GM19351 (cell line): ENCODE results near the gene ELF4.

ENCODE experiments used
- ATAC-seq: cut with Tn5 transposase; IDR thresholded peaks from one replicate; pipeline ENCODE4 v1.9.1; 2021; ENCODE audit warnings: mild to moderate bottlenecking, moderate library complexity; ENCODE audit not compliant: unreplicated experiment

The ELF4 gene

GRCh38 chrX:130085551-130086446 is 24.5 kb downstream of the ELF4 start:
- ATAC-seq, result no peak

DNA sequence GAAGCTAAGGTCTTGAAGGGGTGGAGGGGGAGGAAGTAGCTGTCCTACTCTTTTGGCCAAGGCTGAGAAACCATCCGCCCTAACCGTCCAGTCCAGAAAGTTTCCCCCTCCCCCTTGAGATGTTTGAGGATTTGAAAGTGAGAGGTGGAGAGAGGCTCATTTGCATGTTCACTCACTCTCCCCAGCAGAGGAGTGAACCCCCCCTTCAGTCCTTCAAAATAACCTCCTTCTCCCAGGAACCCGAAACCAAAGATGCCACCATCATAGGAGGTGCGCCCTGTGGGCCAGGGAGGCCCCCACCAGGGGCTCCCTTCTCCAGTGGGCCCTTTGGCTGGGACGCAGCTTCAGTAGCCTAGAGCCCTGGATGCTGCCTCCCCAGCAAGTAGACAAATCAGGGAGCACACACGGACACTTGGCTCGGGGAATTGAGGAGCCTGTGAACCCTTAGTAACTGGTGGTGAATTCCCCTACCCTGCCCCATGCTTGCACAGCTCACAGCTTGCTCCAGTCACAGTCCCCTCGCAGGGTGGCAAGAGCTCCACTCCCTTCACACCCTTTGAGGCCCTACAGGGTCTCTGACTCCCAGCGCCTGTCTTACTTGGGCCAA is 25.6 kb downstream of the ELF4 start:
- peak; percentile 41 for ATAC-seq

- peak; percentile 31 for ATAC-seq
These were observed 26.5 kb downstream of the ELF4 start for GRCh38 chrX:130083656-130084382.

- no peak for ATAC-seq
These were observed 27.2 kb downstream of the ELF4 start for GRCh38 chrX:130083107-130083490.

- peak; percentile 59 for ATAC-seq
These were observed 27.8 kb downstream of the ELF4 start for GRCh38 chrX:130082244-130083106.

DNA sequence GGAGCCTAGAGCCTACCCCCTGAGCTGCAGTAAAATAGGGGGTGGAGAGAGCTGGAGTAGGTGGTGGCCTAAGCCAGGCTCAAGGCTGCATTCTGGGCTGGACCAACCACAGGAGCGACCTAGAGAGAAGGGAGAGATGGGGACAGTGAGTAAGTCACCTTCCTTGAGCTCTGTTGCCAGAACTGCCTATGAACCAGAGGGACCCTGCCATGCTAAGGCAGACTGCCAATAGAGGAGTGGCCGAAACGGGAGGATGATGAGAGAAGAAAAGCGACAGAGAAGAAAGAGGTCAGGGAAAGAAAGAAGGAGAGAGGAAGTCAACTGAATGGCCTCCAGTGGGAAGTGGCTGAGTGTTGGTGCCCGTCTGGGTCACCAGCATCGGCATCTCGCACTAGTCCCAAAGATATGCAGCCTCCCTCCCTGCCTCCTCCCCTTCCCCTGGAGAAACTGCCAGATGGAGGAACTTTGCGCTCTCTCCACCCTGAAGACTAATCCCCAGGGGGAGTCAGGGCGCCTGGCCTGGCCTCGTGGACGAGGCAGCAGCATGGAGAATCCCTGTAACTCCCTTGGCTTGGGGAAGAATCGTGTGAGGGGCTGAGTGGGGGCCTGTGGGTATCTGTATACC is 28.8 kb downstream of the ELF4 start:
- ATAC-seq, result no peak

- no peak for ATAC-seq
These were observed 29.4 kb downstream of the ELF4 start for GRCh38 chrX:130080791-130081367.

DNA sequence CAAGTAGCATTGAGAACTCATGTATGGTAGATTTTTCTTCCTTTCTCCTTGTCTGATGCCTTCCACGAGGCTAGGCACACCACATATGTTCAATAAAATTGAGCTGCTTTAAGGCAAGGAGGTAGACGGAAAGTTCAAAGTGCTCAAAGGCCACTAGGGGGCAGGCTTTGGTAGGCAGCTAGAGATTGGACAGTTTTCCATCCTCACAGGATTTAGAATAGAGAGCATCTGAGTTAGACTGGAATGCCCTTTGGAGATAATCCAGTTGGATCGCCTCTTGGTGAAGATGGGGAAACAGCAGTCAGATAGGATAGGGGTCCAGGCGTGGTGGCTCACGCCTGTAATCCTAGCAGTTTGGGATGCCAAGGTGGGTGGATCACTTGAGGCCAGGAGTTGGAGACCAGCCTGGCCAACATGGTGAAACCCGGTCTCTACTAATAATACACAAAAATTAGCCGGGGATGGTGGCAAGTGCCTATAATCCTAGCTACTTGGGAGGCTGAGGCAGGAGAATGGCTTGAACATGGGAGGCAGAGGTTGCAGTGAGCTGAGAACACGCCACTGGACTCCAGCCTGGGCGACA is 30.4 kb downstream of the ELF4 start:
- no peak for ATAC-seq

DNA sequence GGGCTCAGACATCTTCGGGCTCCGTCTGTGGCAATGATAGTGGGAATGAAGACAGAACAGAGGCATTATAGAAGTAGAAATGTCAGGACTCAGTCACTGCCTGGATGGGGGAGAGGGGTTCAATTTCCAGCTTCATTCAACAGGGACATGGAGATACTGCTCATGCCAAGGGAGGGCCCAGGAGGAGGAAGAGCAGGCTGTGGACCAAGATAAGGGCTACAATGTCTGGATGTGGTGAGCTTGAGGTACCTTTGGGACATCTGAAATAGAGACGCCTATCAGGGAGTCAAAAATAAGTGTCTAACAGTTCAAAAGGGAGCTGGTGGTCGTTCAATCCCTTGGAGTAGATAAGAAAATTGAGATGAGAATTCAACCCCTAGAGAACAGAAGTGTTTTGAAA is 34.5 kb downstream of the ELF4 start:
- ATAC-seq, result no peak

DNA sequence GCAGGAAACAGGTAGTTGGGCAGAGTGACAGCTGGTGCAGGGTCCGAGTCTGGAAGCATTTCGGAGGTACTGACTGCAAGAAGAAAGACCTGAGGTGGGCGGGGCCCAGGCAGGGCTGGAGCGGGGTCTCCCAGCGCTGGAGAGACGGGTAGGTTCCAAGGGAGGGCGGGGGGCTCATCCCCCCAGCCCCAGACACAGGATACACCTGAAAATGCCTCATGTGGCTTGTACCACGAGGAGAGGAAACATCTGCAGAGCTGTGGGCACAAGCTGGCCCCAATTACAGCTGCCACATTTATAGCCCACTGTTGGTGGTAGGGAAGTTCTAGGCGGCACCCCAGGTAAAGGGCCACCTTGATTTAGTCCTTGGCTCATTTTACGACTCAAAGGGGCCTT is 38.0 kb downstream of the ELF4 start:
- no peak for ATAC-seq

DNA sequence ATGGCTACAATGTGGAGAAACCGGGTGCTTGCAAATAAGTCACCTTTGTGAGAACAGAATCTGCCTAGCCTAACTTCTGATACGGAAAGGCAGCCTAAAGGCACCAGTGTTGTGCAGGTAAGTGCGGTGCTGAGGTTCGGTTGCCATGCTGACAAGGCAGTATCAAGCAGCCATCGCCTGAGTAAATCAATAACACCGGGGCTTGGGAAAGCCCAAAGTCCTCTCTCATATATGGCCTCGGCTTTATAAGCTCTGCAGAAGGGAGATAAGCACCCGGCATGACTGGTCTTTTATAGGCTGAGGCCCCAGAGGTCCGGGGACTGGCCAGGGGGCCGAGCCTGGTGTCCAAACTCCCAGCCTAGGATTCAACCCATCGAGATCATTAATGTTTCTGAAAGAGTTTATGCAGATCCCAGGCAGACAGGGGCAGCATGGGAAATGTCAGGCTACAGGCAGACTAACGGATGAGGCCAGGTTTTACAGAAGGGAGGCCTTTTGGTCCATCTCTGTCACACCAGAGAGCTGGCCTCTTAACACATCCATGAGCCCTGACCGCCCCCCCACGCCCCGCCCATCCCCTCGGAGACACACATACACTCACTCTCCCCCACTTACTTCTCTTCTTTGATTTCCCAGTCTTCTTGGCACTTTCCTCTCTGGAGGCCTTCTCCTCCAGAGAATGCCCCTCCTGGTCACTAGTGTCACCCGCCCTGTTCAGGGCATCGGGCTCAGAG is 38.5 kb downstream of the ELF4 start:
- ATAC-seq, result no peak

DNA sequence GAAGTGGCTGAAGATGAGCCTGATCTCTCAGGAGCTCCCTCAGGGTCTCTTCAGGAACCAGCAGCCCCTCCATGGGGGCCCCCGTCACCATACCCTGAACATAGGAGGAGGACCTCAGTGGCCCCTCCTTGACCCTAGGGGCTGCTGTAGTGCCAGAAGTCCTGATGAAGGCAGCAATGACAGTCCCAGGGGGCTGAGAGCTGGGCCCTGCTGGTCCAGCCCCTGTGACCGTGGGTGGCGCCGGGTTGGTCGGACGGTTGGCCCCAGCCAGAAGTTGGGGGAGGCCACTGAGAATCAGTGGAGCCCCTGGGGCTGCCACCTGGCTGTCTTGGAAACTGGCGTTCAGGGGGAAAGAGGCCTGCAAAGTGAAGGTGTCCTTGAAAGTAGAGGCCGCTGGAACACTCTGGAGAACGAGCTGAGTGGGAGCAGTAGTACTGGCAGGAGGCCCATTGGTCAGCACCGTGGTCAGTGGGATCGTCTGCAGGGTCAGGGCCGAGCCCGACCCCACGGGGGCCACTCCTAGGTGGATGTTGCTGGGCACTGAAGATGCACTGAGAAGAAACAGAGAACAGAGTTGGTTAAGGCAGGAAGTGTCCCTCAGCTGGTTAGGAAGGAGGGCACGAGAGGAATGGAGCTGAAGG is 43.2 kb downstream of the ELF4 start:
- ATAC-seq, result no peak

GRCh38 chrX:130060122-130061069 is 49.9 kb downstream of the ELF4 start:
- ATAC-seq, result peak; percentile 89

GRCh38 chrX:130058652-130059051 is 51.6 kb downstream of the ELF4 start:
- no peak for ATAC-seq

DNA sequence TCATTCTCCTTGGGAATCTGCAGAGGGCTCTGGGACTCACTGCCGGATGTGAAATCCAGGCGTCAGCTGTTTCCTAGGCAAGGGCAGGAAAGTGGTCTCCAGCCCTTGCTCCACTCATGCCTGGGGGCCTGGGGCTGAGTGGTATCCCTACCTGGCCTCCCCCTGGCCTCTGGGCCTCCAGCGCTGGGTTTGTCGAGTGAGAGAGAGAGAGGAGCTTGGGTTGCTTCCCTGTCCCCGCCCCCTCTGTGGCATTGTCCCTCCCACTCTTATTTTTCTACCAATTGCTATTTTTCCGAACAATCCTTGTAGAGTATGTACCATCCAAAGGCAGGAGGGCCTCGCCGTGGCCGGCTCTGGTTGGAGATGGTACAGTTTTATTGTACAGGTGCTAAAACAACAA is 53.1 kb downstream of the ELF4 start:
- ATAC-seq, result no peak

DNA sequence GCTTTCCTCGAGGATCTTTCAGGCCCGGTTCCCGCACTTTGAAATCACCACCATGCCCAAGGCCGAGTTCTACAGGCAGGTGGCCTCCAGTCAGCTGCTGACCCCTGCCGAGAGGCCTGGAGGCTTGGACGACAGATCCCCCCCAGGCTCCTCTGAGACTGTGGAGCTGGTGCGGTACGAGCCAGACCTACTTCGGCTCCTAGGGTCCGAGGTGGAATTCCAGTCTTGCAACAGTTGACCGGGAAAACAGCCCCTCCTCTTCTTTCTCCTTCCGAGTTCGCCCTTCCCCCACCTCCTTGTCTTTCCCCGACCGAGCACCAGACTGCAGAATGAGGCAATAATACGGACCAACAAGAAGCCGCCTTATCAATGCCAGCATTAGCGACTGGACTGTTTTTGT is 54.4 kb downstream of the ELF4 start:
- no peak for ATAC-seq

DNA sequence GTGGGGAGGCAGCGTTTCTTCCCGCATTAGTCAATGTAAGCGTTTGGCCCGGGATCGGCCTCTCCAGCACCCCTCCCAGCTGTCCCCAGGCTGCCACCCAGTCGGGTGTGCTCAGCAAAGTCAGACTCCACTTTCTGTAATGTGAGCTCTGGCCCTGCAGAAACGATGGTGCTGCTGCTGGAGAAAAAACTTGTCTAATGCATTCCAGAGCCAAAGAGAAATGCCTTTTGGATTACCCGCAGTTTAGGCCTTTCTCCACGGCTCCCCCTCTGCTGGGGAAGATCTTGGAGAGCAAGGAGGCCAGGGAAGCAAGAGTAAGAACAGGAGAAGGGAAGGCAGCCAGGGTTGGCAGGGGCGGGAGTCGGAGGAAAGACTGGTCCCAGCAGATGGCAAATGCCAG is 55.2 kb downstream of the ELF4 start:
- ATAC-seq, result no peak
